ENCODE measurements around the gene HAGHL.
"Not testable (repeated sequence)": the region's sequence is repeated elsewhere in the genome, so short reads cannot be mapped to it uniquely, and the experiment has no call there.

Gene HAGHL

GRCh38 chr16:772959-773358 lies 46.1 kb downstream of the HAGHL start:
- no peak for DNase-seq (ENCODE audit: low spot score)

GRCh38 chr16:774086-775001 lies 47.4 kb downstream of the HAGHL start:
- no peak for DNase-seq (ENCODE audit: low spot score)

DNA sequence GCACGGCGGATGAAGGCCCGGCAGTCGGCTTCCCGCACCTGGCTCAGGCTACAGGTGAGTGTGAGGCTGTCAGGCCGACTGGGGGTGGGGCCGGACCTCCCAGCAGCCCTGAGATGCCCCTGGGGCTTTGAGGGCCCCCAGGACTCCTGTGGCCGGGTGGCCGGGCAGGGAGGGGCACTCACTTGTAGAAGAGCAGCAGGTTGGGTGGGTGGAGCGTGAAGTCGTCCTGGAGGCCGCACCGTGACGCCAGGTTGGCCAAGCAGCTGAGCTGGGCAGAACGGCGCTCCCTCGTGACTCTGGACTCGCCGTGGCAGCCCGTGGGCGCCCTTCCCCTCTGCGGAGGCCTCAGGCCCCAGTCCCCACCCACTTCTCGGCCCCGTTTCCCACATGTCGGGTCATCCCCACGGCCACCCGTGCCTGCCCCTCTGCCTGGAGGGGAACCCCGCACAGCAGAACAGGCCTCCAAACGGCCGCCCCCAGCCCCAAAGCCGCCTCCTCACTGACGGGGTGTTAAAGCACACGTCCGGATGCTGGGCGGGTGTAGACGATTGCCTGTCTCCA lies 48.4 kb downstream of the HAGHL start:
- no peak for DNase-seq (ENCODE audit: low spot score)

GRCh38 chr16:776298-776697 lies 49.4 kb downstream of the HAGHL start:
- not testable (repeated sequence) for DNase-seq (ENCODE audit: low spot score)

DNA sequence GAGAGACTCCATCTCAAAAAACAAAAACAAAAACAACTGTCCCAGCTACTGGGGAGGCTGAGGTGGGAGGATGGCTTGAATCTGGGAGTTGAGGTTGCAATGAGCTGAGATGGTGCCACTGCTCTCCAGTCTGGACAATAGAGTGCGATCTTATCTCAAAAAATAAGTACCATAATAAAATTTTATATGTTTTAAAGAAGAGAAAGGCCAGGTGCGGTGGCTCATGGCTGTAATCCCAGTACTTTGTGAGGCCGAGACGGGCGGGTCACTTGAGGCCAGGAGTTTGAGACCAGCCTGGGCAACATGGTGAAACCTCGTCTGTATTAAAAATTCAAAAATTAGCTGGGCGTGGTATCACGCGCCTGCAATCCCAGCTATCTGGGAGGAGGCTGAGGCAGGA lies 49.9 kb downstream of the HAGHL start:
- no peak for DNase-seq (ENCODE audit: low spot score)

GRCh38 chr16:777826-778225 lies 50.9 kb downstream of the HAGHL start:
- no peak for DNase-seq (ENCODE audit: low spot score)

- no peak for DNase-seq (ENCODE audit: low spot score)
These were observed 51.5 kb downstream of the HAGHL start for GRCh38 chr16:778447-778846.

DNA sequence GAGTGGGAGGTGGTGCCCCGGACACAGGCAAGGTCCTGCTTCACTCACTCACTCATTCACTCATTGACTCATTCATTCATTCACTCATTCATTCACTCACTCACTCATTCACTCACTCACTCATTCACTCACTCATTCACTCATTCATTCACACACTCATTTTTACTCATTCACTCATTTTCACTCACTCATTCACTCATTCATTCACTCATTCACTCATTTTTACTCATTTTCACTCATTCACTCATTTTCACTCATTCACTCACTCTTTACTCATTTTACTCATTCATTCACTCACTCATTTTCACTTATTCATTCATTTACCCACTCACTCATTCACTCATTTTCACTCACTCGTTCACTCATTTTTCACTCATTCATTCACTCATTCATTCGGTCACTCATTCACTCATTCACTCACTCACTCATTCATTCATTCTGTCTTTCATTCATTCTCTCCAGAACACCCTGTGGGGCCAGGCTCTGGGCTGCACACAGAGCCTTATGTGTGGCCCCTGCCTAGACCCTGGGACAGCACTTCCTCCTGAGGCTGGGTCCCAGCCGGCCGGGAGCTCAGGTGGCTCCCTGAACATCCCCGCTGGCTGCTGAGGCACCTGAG lies 52.1 kb downstream of the HAGHL start:
- DNase-seq (ENCODE audit: low spot score) = no peak
